Activated CD8-positive, alpha-beta memory T cell treated with anti-CD3 and anti-CD28 coated beads for 4 hours (primary cell): Measurements from ENCODE around the gene PDE6B.
"Not testable (repeated sequence)": the region's sequence is repeated elsewhere in the genome, so short reads cannot be mapped to it uniquely, and the experiment has no call there.

Source experiments
- DNase-seq, 2 donors: peaks; one replicate each; pipeline ENCODE4 v3.0.0-alpha.2; 2020; ENCODE audit warnings: low read depth in 2 of 2

Gene PDE6B

GRCh38 chr4:624705-625590, at the start of gene PDE6B:
PDE6B (plus strand) TSS chr4:625573; CDS start chr4:625627, 54 bp downstream.
- DNase-seq: no peak

GRCh38 chr4:576245-576821, 49.0 kb upstream of the PDE6B start, which contains the start of gene TMEM271:
TMEM271 (minus strand) TSS chr4:576295; CDS start chr4:576062, 233 bp downstream.
- DNase-seq: no peak

- DNase-seq: no peak
Observed at GRCh38 chr4:576991-577498, 48.3 kb upstream of the PDE6B start.

DNA sequence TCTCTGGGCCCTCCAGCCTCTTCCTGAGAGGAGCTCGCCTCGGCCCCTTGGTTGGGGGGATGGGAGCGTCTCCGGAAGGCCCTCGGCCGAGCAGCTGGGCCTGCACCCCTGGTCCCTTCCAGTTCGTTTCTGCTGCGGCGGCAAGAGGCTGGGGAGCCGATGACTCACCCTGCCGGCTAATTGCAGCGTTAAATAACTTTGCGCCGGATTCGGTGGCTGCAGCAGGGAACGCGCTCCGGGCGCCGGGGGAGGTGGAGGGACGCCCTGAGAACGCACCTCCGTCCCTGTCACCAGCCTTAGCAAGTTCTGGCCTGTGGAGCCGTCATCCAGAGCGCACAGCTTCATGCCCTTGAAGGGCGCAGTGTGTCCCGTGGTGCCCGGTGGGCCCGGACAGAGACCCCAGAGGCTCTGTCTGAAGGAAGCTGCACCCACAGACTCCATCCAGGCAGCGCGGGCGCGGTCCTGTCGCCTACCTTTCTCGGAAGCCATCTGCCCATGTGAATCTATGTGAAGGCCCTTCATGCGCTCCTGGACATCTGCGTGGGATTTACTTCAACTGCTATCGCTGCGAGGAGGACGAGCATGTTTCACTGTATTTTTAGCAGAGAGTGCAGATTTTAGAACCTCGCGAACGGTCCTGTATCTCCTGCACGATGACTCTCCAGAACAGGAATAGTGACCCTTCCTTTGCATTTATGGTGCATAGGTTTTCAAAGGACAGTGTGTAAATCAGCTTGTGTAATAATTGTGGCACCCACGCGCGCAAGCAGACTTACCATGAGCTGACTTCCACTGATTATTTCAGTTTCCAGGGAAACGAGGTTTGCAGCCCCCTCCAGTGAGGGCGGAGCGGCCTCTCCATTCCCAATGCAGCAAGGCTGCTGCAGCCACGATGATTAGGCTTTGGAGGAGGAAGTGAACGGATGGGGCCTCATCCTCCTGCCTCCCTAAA, 47.6 kb upstream of the PDE6B start:
- no peak for DNase-seq

DNA sequence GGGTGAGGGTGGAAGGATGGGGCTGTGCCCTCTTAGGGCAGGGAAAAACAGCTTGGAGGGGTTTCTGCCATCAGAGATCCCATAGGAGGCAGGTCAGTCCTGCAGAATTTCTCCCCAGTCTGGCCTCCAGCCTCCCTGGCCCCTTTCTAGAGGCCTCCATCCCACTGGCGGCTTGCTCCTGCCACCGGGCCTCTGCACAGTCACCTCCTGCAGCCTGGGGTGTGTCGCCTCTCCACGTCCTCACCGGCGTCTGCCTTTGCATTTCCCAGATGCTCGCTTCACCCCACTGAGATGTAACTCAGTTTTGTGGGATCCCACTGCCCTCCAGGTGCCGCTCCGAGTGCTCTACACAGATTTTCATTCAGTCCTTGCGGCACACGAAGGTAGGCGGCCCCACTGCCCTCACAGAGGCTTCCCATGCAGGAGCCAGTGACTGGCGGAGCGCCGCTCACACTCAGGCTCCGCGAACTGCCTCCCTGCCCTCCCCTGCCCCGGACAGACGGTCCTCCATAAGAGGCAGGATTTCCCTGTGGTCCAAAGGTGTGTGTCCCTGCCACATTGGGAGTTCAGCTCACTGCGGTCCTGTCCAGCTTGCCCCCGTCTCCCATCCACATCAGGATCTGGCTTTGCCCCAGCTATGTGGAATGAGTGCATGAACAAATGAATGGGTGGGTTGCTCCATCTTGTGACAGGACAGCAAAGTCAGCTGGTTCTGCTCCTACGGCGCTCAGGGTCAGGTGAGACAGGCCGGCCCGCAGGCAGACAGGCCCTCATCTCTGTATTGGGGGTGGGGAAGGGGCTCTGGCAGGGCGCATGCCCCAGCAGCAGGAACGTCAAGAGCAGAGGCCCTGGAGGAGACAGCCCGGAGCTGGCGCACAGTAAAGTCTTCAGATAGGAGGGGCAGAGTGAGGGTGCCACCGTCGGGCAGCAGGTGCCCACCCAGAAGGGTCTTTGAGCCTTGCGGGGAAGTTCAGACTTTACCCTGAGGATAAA, 46.6 kb upstream of the PDE6B start:
- no peak for DNase-seq

GRCh38 chr4:579543-580175, 45.7 kb upstream of the PDE6B start:
- no peak for DNase-seq

GRCh38 chr4:581181-581580, 44.2 kb upstream of the PDE6B start:
- no peak for DNase-seq

DNA sequence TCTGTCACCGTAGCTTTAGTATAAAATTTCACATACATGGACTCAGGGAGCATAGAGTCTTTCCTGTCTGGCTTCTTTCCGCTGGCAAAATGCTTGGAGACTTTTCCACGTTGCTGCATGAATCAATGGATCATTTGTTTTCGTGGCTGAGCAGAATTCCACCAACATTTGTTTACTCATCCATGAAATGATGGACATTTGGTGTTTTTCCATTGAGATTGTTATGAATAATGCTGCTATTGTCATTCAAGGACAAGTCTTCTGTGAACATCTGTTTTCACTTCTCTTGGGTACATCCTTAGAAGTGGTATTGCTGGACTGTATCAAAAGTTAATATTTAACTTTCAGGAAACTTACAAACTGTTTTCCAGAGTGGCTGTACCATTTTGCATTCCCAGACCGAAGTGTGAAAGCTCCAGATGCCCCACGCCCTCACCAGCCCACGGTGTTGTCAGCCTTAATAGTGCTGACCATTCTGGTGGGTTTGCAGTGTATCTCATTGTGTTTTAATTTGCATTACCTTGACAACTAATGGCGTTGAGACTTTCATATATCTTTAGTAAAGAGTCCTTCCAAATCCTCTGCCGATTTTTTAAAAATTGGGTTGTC, 43.5 kb upstream of the PDE6B start:
- DNase-seq: no peak

- no peak for DNase-seq
Observed at GRCh38 chr4:583820-584219, 41.6 kb upstream of the PDE6B start.

DNA sequence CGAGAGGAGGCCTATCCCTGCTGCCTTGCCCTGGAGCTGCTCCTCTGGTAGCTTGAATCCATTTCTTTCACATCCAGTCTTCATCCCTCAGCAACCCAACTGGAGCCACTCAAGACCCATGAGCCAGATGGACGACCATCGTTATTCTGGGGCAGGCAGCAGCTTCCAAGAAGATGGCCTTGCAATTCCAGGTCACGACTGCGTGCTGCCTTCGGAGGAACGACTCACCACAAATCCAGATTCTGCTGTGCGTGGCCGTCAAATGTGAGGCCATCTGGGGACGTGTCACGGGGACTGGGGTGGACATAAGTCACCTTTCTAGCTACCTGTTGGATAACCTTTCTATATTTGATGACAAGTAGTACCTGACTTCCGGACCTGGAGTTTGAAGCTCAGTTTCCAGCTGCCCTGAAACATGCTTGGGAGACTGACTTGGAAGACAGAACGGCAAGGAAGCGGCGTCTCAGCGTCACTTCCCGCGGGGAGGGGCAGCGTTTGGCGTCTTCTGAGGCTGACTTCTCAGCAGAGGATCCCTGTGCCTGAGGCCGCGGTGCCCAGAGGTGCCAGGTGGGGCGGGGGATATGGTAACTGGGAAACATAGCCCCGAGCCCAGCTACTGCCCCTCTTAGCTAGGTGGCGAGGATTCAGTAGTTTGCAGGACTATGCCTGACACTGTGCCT, 37.6 kb upstream of the PDE6B start:
- no peak for DNase-seq

DNA sequence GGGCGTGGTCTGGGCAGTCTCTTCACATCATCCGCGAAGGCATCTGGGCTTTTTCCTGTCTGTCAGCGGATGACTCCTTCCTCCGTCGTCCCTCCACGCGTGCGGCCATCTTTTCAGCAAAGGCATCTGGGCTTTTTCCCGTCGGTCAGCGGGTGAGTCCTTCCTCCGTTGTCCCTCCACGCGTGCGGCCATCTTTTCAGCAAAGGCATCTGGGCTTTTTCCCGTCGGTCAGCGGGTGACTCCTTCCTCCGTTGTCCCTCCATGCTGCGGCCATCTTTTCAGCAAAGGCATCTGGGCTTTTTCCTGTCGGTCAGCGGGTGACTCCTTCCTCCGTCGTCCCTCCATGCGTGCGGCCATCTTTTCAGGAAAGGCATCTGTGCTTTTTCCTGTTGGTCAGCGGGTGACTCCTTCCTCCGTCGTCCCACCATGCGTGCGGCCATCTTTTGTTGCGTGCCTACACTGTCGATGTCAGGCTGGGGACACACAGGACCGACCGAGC, 37.0 kb upstream of the PDE6B start:
- no peak for DNase-seq

DNA sequence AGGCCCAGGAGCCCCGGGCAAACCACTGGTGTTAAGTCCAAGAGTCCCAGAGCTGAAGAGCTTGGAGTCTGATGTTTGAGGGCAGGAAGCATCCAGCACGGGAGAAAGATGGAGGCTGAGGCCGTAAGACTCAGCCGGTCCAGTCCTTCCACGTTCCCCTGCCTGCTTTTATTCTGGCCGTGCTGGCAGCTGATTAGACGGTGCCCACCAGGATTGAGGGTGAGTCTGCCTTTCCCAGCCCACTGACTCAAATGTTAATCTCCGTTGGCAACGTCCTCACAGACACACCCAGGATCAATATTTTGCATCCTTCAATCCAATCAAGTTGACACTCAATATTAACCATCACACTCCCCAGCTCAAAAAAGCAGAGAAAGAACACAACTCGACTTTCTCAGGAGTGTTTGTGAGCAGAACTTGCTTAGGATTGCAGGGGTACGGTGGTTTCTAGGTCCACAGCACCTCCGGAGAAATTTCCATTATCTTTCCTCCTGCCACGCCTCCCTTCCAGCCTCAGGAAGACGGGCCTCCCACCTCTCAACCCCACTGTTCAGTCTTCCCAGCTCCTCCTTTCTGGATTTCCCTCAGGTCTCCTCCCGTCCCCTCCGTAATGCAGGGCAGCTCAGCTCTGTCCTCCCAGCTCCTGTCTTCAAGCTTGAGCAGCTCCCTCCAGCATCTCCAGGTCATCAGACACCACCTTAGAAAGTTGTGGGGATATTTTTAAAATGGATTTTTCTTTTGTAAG, 36.0 kb upstream of the PDE6B start:
- no peak for DNase-seq

GRCh38 chr4:590313-590841, 35.0 kb upstream of the PDE6B start:
- no peak for DNase-seq

GRCh38 chr4:592178-592577, 33.2 kb upstream of the PDE6B start:
- DNase-seq: not testable (repeated sequence)

- DNase-seq: no peak
Observed at GRCh38 chr4:592825-593520, 32.4 kb upstream of the PDE6B start.

- no peak for DNase-seq
Observed at GRCh38 chr4:598925-599324, 26.4 kb upstream of the PDE6B start.

- DNase-seq: no peak
Observed at GRCh38 chr4:600166-600565, 25.2 kb upstream of the PDE6B start.
